SJCRH30 (cell line): ENCODE data around the gene CEP41. TPM values are rescaled to one million over a fixed set of nuclear protein-coding genes. Genes with fewer than 3 reads are reported as not detected.

Source experiments
- total RNA-seq: library from RNA; depleted of rRNA; stranded (reverse); fragments of >200 nt; shearing (Covaris generic); gene quantifications from 2 replicates; pipeline ENCODE4 v1.2.3, GENCODE V29; 2014; rRNA removed

The CEP41 gene
- total RNA-seq, 1 experiment from 2014 or later, result 39.9 TPM

Other genes starting within 250 kb of the CEP41 start
- gene TMEM209, start 235.6 kb downstream of the CEP41 start, total RNA-seq, result 32.7 and 33.9 TPM in 2 replicates
- gene SSMEM1, start 233.2 kb downstream of the CEP41 start, total RNA-seq, result not detected in 2 replicates
- gene CPA2, start 174.2 kb downstream of the CEP41 start, total RNA-seq, result 1.9 and 2.0 TPM in 2 replicates
- 3.2 and 4.8 TPM in 2 replicates for gene CPA4, start 147.9 kb downstream of the CEP41 start, total RNA-seq
- gene CPA5, start 96.2 kb downstream of the CEP41 start, total RNA-seq, result 2.6 and 3.3 TPM in 2 replicates
- gene CPA1, start 60.5 kb downstream of the CEP41 start, total RNA-seq, result 0.81 and 1.1 TPM in 2 replicates
- gene MEST, start 51.1 kb upstream of the CEP41 start, total RNA-seq, result 1,979 and 2,085 TPM in 2 replicates
- 53.9 and 54.6 TPM in 2 replicates for gene COPG2, start 227.7 kb upstream of the CEP41 start, total RNA-seq
- not detected in 2 replicates for gene TSGA13, start 245.5 kb upstream of the CEP41 start, total RNA-seq